Psoas muscle (tissue), 8 donors: ENCODE results near the gene B4GALNT2. TPM values are rescaled to one million over a fixed set of nuclear protein-coding genes. Genes with fewer than 3 reads are reported as not detected.
"Not testable (repeated sequence)": the region's sequence is repeated elsewhere in the genome, so short reads cannot be mapped to it uniquely, and the experiment has no call there.

Source experiments
- ATAC-seq, 4 donors: fragments of 200-7000 bp; cut with Tn5 transposase; one replicate each; pipeline ENCODE4 v1.9.1; 2020; ENCODE audit warnings: moderate library complexity in 3 of 4, mild to moderate bottlenecking in 2 of 4
- DNase-seq, 2 donors: peaks; one replicate each; pipeline ENCODE4 v3.0.0-alpha.2; 2020
- H3K27ac ChIP-seq: fragments of 200-600 bp; one replicate; pipeline ENCODE4 v1.8.0; 2022
- H3K27me3 ChIP-seq, 3 donors: fragments of 200-600 bp in 1 of 3; one replicate each; pipeline versions ENCODE4 v1.6.1 to v1.8.0; 2013 to 2022; ENCODE audit warnings: low read length in 2 of 3, mild to moderate bottlenecking in 2 of 3, moderate library complexity in 1 of 3; ENCODE audit not compliant: insufficient read depth in 3 of 3
- H3K36me3 ChIP-seq, 2 donors: fragments of 200-600 bp in 1 of 2; one replicate each; pipeline versions ENCODE4 v1.6.1 to v1.8.0; 2013 to 2022; ENCODE audit warnings: low read depth in 1 of 2, mild to moderate bottlenecking in 1 of 2, moderate library complexity in 1 of 2; ENCODE audit not compliant: insufficient read depth in 1 of 2
- H3K4me1 ChIP-seq: fragments of 200-600 bp; one replicate; pipeline ENCODE4 v1.8.0; 2022
- H3K4me3 ChIP-seq: fragments of 200-600 bp; one replicate; pipeline ENCODE4 v1.8.0; 2022; ENCODE audit warnings: mild to moderate bottlenecking
- H3K9me3 ChIP-seq: fragments of 200-600 bp; one replicate; pipeline ENCODE4 v1.8.0; 2022
- CTCF ChIP-seq: fragments of 200-600 bp; IDR thresholded peaks from one replicate; pipeline ENCODE4 v1.8.0; 2022; ENCODE audit warnings: antibody characterized with exemption
- WGBS, 3 donors: extraction: QIAGEN DNeasy Blood & Tissue Kit; methylation state at CpG; one replicate each; pipeline versions ENCODE4 v1.1.6 to v1.1.7; 2013; 5-methylcytosine and 5-hydroxymethylcytosine counted together
- intact Hi-C, 2 donors: fragments of 100-400 bp; cut with DNase I; formaldehyde crosslinking; loops; one replicate each; pipeline versions ENCODE4 v1.11.0 to v1.14.2; 2022
- polyA plus RNA-seq, 3 donors: library from polyadenylated mRNA; stranded (reverse); fragments of 200-250 nt; gene quantifications; one replicate each; pipeline ENCODE4 v1.2.3, GENCODE V29; 2013
- total RNA-seq, 4 donors: library from RNA; stranded (reverse); fragmentation: NEBNext Ultra II Directional in 2 of 4; extraction: Animal tissue kit (Norgen Biotek cat#: 25700) in 2 of 4; gene quantifications; one replicate each; pipeline versions ENCODE4 v1.2.1 to v1.2.4, GENCODE V29; 2021 to 2023
- donor health status: healthy with polysubstance abuse.
- donor health status: DM: no; HTN: no; CAD: no; lungs with moderate emphysema.
- donor health status: Bipolar disorder and iron deficiency.
- donor health status: healthy.
- donor health status: DM: yes; HTN: yes; CAD: no.
- donor health status: DM: no; HTN: no; CAD: no.
- donor health status: DM: no; HTN: no; CAD: no.
- donor health status: DM: yes; HTN: yes; CAD: no.

B4GALNT2 gene
- total and polyA plus RNA-seq, 7 donors: under 0.01 to 0.04 TPM; not detected in 5

- Histone ChIP-seq H3K4me1 (peaks cover 6% of the 10 kb centered on the region), H3K27me3 (peaks cover 2 to 87% (median 29%) of the 10 kb centered on the region in 3 donors), H3K9me3 (no peaks in the 10 kb centered on the region), H3K36me3 (no peaks in the 10 kb centered on the region), H3K27ac (no peak overlapping the region), H3K4me3 (peak overlapping the region; percentile 51)
- WGBS, 3 donors: 4% methylated on average over 18 to 22 of the region's 22 CpGs
- TF ChIP-seq CTCF: no peak
- intact Hi-C loops: no loop called here
- DNase-seq: no peak
- ATAC-seq: no peak
These were observed 261 bp upstream of the B4GALNT2 start for GRCh38 chr17:49132317-49132698.

GRCh38 chr17:49136335-49136734 lies 3.8 kb downstream of the B4GALNT2 start:
- intact Hi-C loops: no loop called here
- no peak overlapping the region for H3K4me3 ChIP-seq
- DNase-seq (no peak), ATAC-seq (no peak)
- peaks cover 6% of the 10 kb centered on the region for H3K4me1 ChIP-seq
- WGBS, 3 donors: 97 to 98% (median 98%) methylated on average over 4 of the region's 4 CpGs
- H3K9me3 ChIP-seq: no peaks in the 10 kb centered on the region
- no peak for TF ChIP-seq CTCF
- H3K27me3 ChIP-seq: peaks cover 5 to 62% (median 29%) of the 10 kb centered on the region in 3 donors
- no peak overlapping the region for H3K27ac ChIP-seq
- H3K36me3 ChIP-seq: no peaks in the 10 kb centered on the region

- WGBS, 3 donors: 67 to 76% (median 71%) methylated on average over 3 of the region's 3 CpGs
- DNase-seq, H3K9me3 ChIP-seq, H3K27ac ChIP-seq, H3K4me1 ChIP-seq, ATAC-seq, H3K36me3 ChIP-seq, H3K4me3 ChIP-seq, intact Hi-C loops: not testable (repeated sequence)
- H3K27me3 ChIP-seq: peaks cover 0 to 67% (median 10%) of the 10 kb centered on the region in 3 donors
These were observed 13.1 kb downstream of the B4GALNT2 start for GRCh38 chr17:49145654-49146053.

- Histone ChIP-seq H3K27me3 (peaks cover 0 to 57% (median 10%) of the 10 kb centered on the region in 3 donors), H3K4me1 (no peaks in the 10 kb centered on the region), H3K4me3 (no peak overlapping the region), H3K27ac (no peak overlapping the region), H3K36me3 (no peaks in the 10 kb centered on the region), H3K9me3 (no peaks in the 10 kb centered on the region)
- intact Hi-C loops: no loop called here
- no peak for TF ChIP-seq CTCF
- 16 to 37% (median 20%) methylated on average over 3 of the region's 3 CpGs for WGBS, 3 donors
- DNase-seq (no peak), ATAC-seq (no peak)
These were observed 14.2 kb downstream of the B4GALNT2 start for GRCh38 chr17:49146620-49147306.

DNA sequence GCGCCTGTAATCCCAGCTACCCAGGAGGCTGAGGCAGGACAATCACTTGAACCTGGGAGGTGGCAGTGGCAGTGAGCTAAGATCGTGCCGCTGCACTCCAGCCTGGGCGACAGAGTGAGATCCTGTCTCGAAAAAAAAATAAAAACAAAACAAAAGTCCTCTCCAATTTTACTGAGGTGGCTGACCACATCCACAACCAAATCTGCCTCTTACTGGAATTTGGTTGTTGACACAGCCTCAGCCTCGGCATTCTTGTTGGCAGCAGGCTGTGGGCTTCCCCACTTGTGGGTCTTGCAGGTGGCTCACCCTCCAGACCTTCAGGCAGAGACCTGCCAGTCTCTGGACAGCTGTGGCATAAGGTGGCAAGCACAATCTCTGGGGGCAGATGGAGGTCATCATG lies 15.6 kb downstream of the B4GALNT2 start:
- Histone ChIP-seq H3K27me3 (peaks cover 0 to 51% (median 7%) of the 10 kb centered on the region in 3 donors), H3K27ac (no peak overlapping the region), H3K4me3 (no peak overlapping the region), H3K36me3 (no peaks in the 10 kb centered on the region), H3K4me1 (no peaks in the 10 kb centered on the region), H3K9me3 (no peaks in the 10 kb centered on the region)
- intact Hi-C loops: no loop called here
- no peak for TF ChIP-seq CTCF
- no peak for DNase-seq
- 82 to 88% (median 87%) methylated on average over 6 of the region's 6 CpGs for WGBS, 3 donors
- ATAC-seq: no peak
